GM19099 (cell line): Measurements from ENCODE around the gene TNFRSF4.

Source experiments
- POLR2A ChIP-seq: IDR thresholded peaks from 3 replicates; pipeline ENCODE4 v1.6.1; 2011; ENCODE audit warnings: low read depth; ENCODE audit not compliant: insufficient read length; ENCODE audit errors: extremely low read depth

TNFRSF4 gene

GRCh38 chr1:1168451-1169411, 45.2 kb downstream of the TNFRSF4 start:
- no peak for TF ChIP-seq POLR2A

GRCh38 chr1:1167841-1168450, 46.0 kb downstream of the TNFRSF4 start:
- no peak for TF ChIP-seq POLR2A

GRCh38 chr1:1167398-1167821, 46.5 kb downstream of the TNFRSF4 start:
- TF ChIP-seq POLR2A = no peak

GRCh38 chr1:1166642-1167397, 47.1 kb downstream of the TNFRSF4 start:
- no peak for TF ChIP-seq POLR2A

GRCh38 chr1:1165900-1166421, 48.0 kb downstream of the TNFRSF4 start:
- TF ChIP-seq POLR2A = no peak

GRCh38 chr1:1165485-1165884, 48.5 kb downstream of the TNFRSF4 start:
- no peak for TF ChIP-seq POLR2A

GRCh38 chr1:1164701-1165451, 49.1 kb downstream of the TNFRSF4 start:
- TF ChIP-seq POLR2A = no peak

- no peak for TF ChIP-seq POLR2A
Observed at GRCh38 chr1:1164361-1164700, 49.6 kb downstream of the TNFRSF4 start.

- no peak for TF ChIP-seq POLR2A
Observed at GRCh38 chr1:1163538-1164070, 50.3 kb downstream of the TNFRSF4 start.

GRCh38 chr1:1162597-1163537, 51.1 kb downstream of the TNFRSF4 start:
- TF ChIP-seq POLR2A = no peak

- no peak for TF ChIP-seq POLR2A
Observed at GRCh38 chr1:1161683-1162079, 52.3 kb downstream of the TNFRSF4 start.
